Measurements from ENCODE around the gene ZNF280D. TPM values are rescaled to one million over a fixed set of nuclear protein-coding genes. Genes with fewer than 3 reads are reported as not detected.

Gene ZNF280D
- total RNA-seq, 1 donor, result 50.7 TPM

- Histone ChIP-seq H3K4me2 (ENCODE audit: insufficient read depth, low read length) (no peak overlapping the region), H3K4me1 (ENCODE audit: insufficient read depth, low read length) (no peaks in the 10 kb centered on the region), H3K79me2 (ENCODE audit: insufficient read depth, low read length) (no peaks in the 10 kb centered on the region), H3K27ac (ENCODE audit: low read depth, low read length) (no peak overlapping the region), H4K20me1 (ENCODE audit: insufficient read depth, low read length) (no peaks in the 10 kb centered on the region), H3K27me3 (ENCODE audit: insufficient read depth, low read length) (no peaks in the 10 kb centered on the region), H2AFZ (ENCODE audit: low read length) (no peak overlapping the region), H3K36me3 (ENCODE audit: insufficient read depth, low read length) (peaks cover 6% of the 10 kb centered on the region), H3K4me3 (ENCODE audit: insufficient read depth, low read length) (no peak overlapping the region), H3K9me3 (ENCODE audit: low read depth, low read length) (no peaks in the 10 kb centered on the region)
- TF ChIP-seq CTCF (IDR thresholded peaks at IDR 0.05; ENCODE audit: extremely low read depth, low read depth, low read length), result no peak
- DNase-seq (ENCODE audit: insufficient read length, low spot score, missing footprints), result no peak
Measured at GRCh38 chr15:56693761-56694160, 39.5 kb downstream of the ZNF280D start.

GRCh38 chr15:56690733-56691132 is 42.6 kb downstream of the ZNF280D start:
- Histone ChIP-seq H3K9me3 (ENCODE audit: low read depth, low read length) (no peaks in the 10 kb centered on the region), H3K27me3 (ENCODE audit: insufficient read depth, low read length) (no peaks in the 10 kb centered on the region), H3K4me3 (ENCODE audit: insufficient read depth, low read length) (no peak overlapping the region), H4K20me1 (ENCODE audit: insufficient read depth, low read length) (no peaks in the 10 kb centered on the region), H3K4me1 (ENCODE audit: insufficient read depth, low read length) (no peaks in the 10 kb centered on the region), H3K27ac (ENCODE audit: low read depth, low read length) (no peak overlapping the region), H3K36me3 (ENCODE audit: insufficient read depth, low read length) (no peaks in the 10 kb centered on the region), H2AFZ (ENCODE audit: low read length) (no peak overlapping the region), H3K4me2 (ENCODE audit: insufficient read depth, low read length) (no peak overlapping the region), H3K79me2 (ENCODE audit: insufficient read depth, low read length) (no peaks in the 10 kb centered on the region)
- DNase-seq (ENCODE audit: insufficient read length, low spot score, missing footprints), result no peak
- TF ChIP-seq CTCF (IDR thresholded peaks at IDR 0.05; ENCODE audit: extremely low read depth, low read depth, low read length), result no peak

- Histone ChIP-seq H3K27ac (ENCODE audit: low read depth, low read length) (no peak overlapping the region), H2AFZ (ENCODE audit: low read length) (no peak overlapping the region), H3K9me3 (ENCODE audit: low read depth, low read length) (no peaks in the 10 kb centered on the region), H3K4me2 (ENCODE audit: insufficient read depth, low read length) (no peak overlapping the region), H3K79me2 (ENCODE audit: insufficient read depth, low read length) (peaks cover 4% of the 10 kb centered on the region), H3K4me3 (ENCODE audit: insufficient read depth, low read length) (no peak overlapping the region), H3K4me1 (ENCODE audit: insufficient read depth, low read length) (no peaks in the 10 kb centered on the region), H4K20me1 (ENCODE audit: insufficient read depth, low read length) (no peaks in the 10 kb centered on the region), H3K27me3 (ENCODE audit: insufficient read depth, low read length) (no peaks in the 10 kb centered on the region), H3K36me3 (ENCODE audit: insufficient read depth, low read length) (no peaks in the 10 kb centered on the region)
- TF ChIP-seq CTCF (IDR thresholded peaks at IDR 0.05; ENCODE audit: extremely low read depth, low read depth, low read length), result no peak
- DNase-seq (ENCODE audit: insufficient read length, low spot score, missing footprints), result no peak
Measured at GRCh38 chr15:56683908-56684307, 49.4 kb downstream of the ZNF280D start.

GRCh38 chr15:56681113-56681512 is 52.2 kb downstream of the ZNF280D start:
- Histone ChIP-seq H3K27ac (ENCODE audit: low read depth, low read length) (no peak overlapping the region), H2AFZ (ENCODE audit: low read length) (no peak overlapping the region), H3K4me1 (ENCODE audit: insufficient read depth, low read length) (no peaks in the 10 kb centered on the region), H3K9me3 (ENCODE audit: low read depth, low read length) (no peaks in the 10 kb centered on the region), H4K20me1 (ENCODE audit: insufficient read depth, low read length) (no peaks in the 10 kb centered on the region), H3K4me2 (ENCODE audit: insufficient read depth, low read length) (no peak overlapping the region), H3K27me3 (ENCODE audit: insufficient read depth, low read length) (no peaks in the 10 kb centered on the region), H3K79me2 (ENCODE audit: insufficient read depth, low read length) (peaks cover 4% of the 10 kb centered on the region), H3K36me3 (ENCODE audit: insufficient read depth, low read length) (peaks cover 3% of the 10 kb centered on the region), H3K4me3 (ENCODE audit: insufficient read depth, low read length) (no peak overlapping the region)
- no peak for TF ChIP-seq CTCF (IDR thresholded peaks at IDR 0.05; ENCODE audit: extremely low read depth, low read depth, low read length)
- DNase-seq (ENCODE audit: insufficient read length, low spot score, missing footprints), result no peak
